ENCODE measurements around the gene FOXO6.

The FOXO6 gene

DNA sequence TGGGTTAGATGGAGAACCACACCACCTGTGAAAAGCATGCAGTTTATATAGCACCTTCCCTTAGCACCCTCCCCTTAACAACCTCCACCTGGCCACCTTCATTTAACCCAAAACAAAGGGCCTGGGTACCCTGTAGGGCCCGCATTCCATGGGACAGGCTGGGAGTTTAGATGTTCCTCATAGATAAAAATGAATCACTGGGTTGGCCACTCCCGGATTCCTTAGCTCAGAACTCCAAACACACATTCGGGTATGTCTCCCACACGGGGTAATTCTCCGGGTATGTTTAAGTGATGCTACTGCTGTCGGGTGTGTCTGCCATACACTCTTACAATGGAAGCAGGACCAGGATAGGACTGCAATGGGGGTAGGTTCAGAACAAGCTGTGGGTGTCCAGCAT is 43.9 kb upstream of the FOXO6 start:
- DNase-seq (ENCODE audit: extremely low read depth, low read depth): no peak
- TF ChIP-seq, protein P1, sequence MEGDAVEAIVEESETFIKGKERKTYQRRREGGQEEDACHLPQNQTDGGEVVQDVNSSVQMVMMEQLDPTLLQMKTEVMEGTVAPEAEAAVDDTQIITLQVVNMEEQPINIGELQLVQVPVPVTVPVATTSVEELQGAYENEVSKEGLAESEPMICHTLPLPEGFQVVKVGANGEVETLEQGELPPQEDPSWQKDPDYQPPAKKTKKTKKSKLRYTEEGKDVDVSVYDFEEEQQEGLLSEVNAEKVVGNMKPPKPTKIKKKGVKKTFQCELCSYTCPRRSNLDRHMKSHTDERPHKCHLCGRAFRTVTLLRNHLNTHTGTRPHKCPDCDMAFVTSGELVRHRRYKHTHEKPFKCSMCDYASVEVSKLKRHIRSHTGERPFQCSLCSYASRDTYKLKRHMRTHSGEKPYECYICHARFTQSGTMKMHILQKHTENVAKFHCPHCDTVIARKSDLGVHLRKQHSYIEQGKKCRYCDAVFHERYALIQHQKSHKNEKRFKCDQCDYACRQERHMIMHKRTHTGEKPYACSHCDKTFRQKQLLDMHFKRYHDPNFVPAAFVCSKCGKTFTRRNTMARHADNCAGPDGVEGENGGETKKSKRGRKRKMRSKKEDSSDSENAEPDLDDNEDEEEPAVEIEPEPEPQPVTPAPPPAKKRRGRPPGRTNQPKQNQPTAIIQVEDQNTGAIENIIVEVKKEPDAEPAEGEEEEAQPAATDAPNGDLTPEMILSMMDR (IDR thresholded peaks at IDR 0.05; ENCODE audit: low read depth, low read length): no peak

DNA sequence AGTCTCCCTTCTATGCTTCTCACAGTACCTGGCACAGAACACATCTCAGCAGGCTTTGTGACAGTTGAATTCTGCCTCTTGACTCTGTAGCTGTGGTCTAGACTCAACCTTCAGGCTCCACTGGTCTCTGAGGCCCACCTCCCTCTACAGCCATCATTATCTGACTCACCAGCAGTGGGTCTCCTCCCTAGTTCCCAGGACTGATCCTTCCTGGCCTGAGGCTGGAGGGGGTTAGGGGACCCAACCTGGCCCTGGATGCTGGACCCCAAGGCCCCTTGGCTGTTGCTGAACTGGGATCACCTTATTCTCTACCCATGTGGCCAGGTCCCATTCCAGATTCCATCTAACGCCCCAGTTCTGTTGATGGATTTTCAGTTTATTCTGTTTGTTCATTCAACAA is 43.1 kb upstream of the FOXO6 start:
- TF ChIP-seq, protein P1 (IDR thresholded peaks at IDR 0.05; ENCODE audit: low read depth, low read length): no peak
- no peak for DNase-seq (ENCODE audit: extremely low read depth, low read depth)

DNA sequence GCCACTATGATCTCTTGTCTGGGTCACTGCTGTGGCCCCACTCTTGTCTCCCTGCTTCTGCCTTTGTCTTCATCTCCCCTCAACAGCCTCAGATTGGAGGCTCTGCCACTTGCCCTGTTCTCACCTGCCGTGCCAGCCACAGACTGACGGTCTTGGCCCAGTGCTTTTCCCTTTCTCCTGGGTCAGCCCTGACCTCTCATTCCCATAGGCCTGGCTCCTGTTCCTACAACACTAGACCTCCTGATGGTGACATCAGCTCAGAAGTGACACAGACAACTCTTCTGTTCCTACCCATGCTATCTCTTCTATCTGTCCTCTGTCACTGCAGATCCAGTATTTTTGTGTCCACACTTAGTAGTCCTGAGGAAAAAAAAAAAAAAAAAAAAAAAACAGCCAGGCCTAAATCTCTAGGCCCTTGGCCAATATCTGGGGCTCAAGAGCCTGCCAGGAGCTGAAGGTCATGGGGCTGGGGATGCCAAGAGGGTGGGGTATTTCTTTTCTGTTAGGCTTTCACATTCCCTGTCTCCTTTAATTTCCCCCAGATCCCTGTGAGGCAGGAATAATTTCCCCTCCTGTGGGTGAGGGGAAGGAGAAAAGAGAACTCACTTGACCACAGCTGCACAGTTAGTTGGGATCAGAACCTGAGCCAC is 42.0 kb upstream of the FOXO6 start:
- TF ChIP-seq, protein P1 (IDR thresholded peaks at IDR 0.05; ENCODE audit: low read depth, low read length): no peak
- peak; percentile 22 for DNase-seq (ENCODE audit: extremely low read depth, low read depth)

DNA sequence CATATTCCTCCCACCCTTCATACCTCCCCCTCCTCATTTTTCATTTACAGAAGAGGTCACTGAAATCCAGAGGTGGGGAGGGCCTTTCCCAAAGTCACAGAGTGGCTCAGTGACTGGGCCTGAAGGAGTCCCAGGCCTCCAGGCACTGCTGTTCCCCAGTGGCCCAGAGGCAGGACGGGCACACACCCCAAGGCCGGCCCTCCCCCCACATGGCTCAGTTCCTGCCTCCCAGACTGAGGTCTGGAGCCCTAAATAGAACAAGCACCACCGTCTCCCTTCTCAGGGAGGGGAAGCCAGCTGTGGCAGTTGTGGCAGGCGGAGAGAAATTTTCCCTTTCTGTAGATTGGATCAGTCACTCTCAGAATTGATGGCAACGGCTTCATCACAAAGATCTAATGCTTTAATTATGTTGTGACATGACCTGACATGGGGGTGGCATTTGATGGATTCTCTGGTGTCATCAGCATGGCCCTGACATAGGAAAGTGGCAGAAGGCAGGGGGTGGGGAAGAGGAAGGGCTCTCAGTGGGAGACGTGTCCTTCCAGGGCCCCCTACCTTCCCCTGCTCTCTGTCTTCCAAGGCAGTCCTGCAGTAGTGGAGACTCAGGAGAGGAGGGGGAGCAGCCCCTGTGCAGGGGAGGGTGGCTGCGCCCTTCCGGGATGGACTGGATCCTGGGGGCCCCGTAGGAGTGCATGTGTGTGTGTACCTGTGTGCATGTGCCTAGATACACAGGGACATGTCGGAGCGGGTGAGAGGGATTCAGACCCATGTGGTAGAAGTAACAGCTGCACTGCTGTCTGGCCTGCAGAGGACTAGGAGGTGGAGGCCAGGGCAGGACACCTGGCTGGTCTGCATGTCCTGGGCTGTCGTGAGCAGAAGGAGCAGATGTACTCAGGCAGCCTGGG is 41.2 kb upstream of the FOXO6 start:
- TF ChIP-seq, protein P1 (IDR thresholded peaks at IDR 0.05; ENCODE audit: low read depth, low read length): no peak
- DNase-seq (ENCODE audit: extremely low read depth, low read depth): no peak

DNA sequence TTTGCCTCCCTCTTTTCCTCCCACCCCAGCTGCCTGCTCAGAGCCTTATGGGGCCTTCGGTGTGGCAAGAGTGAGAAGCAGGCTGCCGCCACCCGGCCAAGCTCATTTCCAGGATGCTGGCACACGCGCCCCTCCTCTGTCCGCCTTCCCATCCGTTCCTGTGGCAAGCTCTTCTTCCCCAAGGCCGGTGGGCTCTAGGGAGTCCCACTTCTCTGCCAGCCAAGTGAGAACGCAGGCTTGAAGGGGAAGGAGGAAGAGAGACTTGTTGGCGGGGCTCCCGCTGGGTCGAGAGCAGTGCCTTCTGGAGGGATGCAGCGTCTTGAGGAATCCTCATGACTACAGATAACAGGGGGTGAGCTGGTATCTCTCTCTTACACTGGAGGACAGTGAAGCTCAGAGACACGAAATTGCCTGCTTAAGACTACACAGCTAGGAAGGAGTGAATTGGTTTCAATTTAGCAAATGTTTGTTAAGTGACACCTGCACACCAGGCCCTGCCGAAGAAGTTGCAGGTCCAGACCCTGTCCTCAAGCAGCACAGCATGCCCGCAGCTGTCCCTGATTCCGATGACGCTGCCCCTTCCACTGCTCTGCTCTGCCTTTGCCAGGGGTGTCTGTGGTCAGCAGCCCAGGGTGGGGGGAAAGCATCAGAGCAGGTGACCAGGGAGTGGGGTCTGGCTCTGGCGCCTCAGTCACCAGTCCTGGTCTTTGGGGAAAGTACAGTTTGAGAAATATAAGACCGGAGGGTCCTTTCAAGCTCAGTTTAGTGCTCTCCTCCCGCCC is 40.1 kb upstream of the FOXO6 start:
- TF ChIP-seq, protein P1 (IDR thresholded peaks at IDR 0.05; ENCODE audit: low read depth, low read length): no peak
- DNase-seq (ENCODE audit: extremely low read depth, low read depth): no peak

DNA sequence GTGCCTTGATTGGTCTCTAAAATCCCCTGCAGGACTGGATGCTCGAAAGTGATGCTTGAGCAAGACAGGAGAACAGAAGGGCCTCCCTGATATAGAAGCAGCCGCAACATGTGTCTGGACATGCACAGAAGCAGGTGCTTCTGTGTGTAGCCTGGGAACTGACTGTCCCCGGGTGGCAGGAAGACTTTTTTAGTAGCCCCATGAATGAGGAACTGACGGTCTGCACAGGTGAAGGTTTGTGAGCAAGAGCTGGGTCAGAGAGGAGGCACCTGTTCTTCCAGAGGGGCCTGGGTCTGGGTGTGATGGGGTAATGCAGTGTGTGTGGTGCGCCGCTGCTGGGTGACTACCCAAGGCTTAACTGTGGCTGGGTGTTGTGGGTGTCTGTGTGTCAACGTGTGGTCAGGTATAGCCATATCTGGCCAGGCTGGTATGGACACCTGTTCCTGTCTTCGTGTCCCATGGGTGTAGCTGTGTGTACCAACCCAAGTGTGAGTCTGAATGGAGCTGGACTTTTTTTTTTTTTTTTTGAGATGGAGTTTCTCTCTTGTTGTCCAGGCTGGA is 39.1 kb upstream of the FOXO6 start:
- DNase-seq (ENCODE audit: extremely low read depth, low read depth): no peak
- TF ChIP-seq, protein P1 (IDR thresholded peaks at IDR 0.05; ENCODE audit: low read depth, low read length): no peak
